ENCODE data around the gene SCN2B. TPM values are rescaled to one million over a fixed set of nuclear protein-coding genes. Genes with fewer than 3 reads are reported as not detected.

The SCN2B gene
- total RNA-seq, 4 donors from 2014 or later: 0.37 to 9.3 TPM; not detected in 2

DNA sequence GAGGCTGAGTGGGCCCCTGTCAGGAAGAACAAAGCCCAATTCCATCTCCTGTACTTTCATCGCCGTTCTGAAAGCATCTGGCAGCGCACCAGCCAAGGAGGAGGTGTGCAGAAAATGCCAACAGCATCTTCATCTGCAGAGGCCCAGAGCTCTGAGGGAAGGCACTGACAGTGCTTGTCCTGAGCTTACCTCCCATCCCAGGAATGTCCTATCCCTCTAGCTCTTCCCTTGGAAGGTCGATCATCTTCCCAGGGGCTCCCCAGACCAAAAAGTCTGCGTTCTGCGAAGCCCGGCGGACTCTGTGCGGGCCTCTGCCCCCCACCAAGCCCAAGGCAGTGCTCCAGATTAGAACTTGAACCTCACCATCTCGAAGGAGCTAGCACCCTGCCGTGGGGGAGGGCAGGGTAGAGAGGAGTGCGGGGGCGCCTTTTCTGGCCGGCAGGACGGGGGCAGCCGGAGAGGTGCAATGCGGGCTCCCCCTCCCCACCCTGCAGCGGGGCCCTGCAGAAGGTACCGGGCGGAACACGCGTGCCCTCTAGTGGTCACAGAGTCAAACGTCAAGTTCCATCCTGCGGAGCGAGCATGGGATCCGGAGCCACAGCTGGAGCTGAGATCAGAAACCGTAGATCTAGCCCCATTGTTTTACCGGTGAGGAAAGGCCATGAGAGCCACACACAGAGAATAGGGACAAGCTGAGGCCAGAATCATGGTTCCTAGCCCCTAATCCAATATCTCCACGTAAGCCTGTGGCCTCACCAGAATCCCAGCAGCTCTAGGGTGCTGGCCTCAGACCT, 5.0 kb downstream of the SCN2B start:
- peak; percentile 71 for DNase-seq
- TF ChIP-seq, protein P1, sequence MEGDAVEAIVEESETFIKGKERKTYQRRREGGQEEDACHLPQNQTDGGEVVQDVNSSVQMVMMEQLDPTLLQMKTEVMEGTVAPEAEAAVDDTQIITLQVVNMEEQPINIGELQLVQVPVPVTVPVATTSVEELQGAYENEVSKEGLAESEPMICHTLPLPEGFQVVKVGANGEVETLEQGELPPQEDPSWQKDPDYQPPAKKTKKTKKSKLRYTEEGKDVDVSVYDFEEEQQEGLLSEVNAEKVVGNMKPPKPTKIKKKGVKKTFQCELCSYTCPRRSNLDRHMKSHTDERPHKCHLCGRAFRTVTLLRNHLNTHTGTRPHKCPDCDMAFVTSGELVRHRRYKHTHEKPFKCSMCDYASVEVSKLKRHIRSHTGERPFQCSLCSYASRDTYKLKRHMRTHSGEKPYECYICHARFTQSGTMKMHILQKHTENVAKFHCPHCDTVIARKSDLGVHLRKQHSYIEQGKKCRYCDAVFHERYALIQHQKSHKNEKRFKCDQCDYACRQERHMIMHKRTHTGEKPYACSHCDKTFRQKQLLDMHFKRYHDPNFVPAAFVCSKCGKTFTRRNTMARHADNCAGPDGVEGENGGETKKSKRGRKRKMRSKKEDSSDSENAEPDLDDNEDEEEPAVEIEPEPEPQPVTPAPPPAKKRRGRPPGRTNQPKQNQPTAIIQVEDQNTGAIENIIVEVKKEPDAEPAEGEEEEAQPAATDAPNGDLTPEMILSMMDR (IDR thresholded peaks at IDR 0.05): peak; percentile 82 to 88 (median 85)
- no peak for TF ChIP-seq POLR2A (IDR thresholded peaks at IDR 0.05)
- Histone ChIP-seq H3K4me1 (peaks cover 0 to 3% of the 10 kb centered on the region in 2 donors), H3K4me3 (no peak overlapping the region), H3K36me3 (no peaks in the 10 kb centered on the region), H3K9me3 (no peaks in the 10 kb centered on the region), H3K27ac (no peak overlapping the region), H3K27me3 (no peaks in the 10 kb centered on the region)
- intact Hi-C loops (cut with DNase I; ENCODE audit: low total_unique reads): no loop called here

DNA sequence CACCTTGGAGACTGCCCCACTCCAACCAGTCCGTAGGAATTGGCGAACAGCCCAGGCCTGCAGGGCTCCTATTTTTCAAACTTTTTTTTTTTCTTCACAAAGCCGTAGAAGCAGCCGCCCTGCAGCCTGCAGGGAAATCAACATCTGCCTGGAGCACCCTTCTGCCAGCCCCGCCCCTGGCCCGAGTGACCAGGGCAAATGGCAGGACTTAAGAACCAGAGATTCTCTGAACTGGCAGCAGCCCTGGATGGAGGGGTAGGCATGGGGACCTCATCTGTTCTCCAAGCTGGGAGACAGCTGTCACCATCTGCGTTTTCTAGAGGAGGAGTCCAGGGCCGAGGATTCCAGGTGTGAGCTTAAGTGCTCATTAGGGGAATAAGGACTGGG, 5.6 kb downstream of the SCN2B start:
- Histone ChIP-seq H3K27ac (no peak overlapping the region), H3K36me3 (no peaks in the 10 kb centered on the region), H3K27me3 (no peaks in the 10 kb centered on the region), H3K4me3 (no peak overlapping the region), H3K4me1 (peaks cover 0 to 3% of the 10 kb centered on the region in 2 donors), H3K9me3 (no peaks in the 10 kb centered on the region)
- no peak for DNase-seq
- intact Hi-C loops (cut with DNase I; ENCODE audit: low total_unique reads): no loop called here
- TF ChIP-seq, protein P1 (IDR thresholded peaks at IDR 0.05): no peak
- no peak for TF ChIP-seq POLR2A (IDR thresholded peaks at IDR 0.05)

DNA sequence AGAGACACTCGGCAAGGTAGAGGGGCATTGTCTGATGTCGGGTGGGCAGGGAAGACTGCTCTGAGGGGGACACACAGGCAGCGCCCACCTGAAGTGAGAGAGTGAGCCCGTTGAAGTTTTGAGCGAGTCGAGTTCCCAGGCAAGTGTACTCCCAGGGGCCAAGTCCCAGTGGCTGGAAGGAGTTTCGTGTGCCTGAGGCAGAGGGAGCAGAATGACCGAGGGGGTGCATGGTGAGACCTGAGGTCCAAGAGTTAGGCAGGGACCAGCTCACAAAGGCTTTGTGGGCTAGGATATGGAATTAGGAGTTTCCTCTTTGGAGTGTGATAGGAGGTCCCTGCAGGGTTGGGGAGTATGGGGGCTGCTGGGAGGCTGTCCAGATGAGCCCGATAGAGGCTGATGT, 6.2 kb downstream of the SCN2B start:
- H3K4me1 ChIP-seq: peaks cover 0 to 3% of the 10 kb centered on the region in 2 donors
- H3K4me3 ChIP-seq: no peak overlapping the region
- no peaks in the 10 kb centered on the region for H3K27me3 ChIP-seq
- DNase-seq: no peak
- TF ChIP-seq, protein P1 (IDR thresholded peaks at IDR 0.05): no peak
- no peak for TF ChIP-seq POLR2A (IDR thresholded peaks at IDR 0.05)
- no peaks in the 10 kb centered on the region for H3K36me3 ChIP-seq
- intact Hi-C loops (cut with DNase I; ENCODE audit: low total_unique reads): no loop called here
- no peak overlapping the region for H3K27ac ChIP-seq
- H3K9me3 ChIP-seq: no peaks in the 10 kb centered on the region

DNA sequence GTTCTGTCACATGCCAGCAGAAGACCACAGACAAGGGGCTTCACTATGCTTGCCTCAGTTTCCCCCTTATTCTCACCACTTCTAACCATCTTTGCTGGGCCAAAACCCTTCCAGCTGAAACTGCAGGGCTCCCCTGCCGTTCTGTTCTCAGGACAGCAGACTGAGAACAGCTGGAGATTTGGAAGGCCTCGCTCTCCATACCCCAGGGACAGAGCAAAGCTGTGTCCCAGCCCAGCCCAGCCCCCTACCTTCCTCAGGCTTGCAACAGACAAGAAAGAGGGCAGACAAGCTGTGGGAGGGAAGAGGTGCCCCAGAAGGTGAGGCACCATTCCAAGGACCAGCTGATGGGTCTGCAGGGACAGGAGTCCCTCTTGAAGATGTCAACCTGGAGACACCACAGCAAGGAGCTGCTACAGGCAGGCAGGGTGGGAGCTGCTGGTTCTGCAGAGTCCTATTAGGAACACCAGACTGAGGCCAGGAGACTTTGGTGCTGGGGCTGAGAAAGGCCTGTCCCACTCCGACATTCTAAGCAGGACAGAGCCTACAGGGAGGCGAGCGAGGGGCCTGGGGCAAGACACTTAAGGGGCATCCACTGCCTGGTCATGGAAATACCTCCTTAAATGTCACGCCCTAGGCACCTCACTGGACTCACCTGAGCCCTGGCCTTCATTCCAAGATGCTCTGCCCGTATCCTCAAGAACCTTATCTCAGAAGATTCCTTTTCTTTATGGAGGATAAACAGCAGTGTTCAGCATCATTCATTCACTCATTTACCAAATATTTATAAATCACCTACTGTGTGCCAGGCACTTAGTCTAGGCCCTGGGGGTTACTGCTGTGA, 6.9 kb downstream of the SCN2B start:
- TF ChIP-seq, protein P1 (IDR thresholded peaks at IDR 0.05): no peak
- TF ChIP-seq POLR2A (IDR thresholded peaks at IDR 0.05): no peak
- H3K4me3 ChIP-seq: no peak overlapping the region
- intact Hi-C loops (cut with DNase I; ENCODE audit: low total_unique reads): no loop called here

DNA sequence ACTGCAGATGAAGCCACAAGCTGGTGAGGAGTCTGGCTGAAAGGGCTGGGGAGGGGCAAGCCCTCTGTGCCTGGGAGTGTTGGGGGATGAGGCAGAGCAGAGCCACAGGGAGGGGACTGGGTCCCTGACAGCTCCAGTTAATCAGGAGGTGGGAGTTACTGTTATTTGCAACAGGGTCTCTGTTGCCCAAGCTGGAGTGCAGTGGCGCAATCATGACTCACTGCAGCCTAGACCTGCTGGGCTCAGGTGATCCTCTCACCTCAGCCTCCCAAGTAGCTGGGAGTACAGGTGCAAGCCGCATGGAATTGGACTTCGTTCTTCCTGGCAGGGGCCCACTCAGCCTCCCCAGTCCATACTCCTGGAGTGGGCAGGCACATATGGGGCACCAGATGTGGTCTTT, 7.7 kb downstream of the SCN2B start:
- DNase-seq: no peak
- Histone ChIP-seq H3K27ac (no peak overlapping the region), H3K27me3 (no peaks in the 10 kb centered on the region), H3K4me3 (no peak overlapping the region), H3K36me3 (no peaks in the 10 kb centered on the region), H3K9me3 (no peaks in the 10 kb centered on the region), H3K4me1 (peaks cover 0 to 3% of the 10 kb centered on the region in 2 donors)
- intact Hi-C loops (cut with DNase I; ENCODE audit: low total_unique reads): no loop called here
- no peak for TF ChIP-seq POLR2A (IDR thresholded peaks at IDR 0.05)
- TF ChIP-seq, protein P1 (IDR thresholded peaks at IDR 0.05): no peak

More for the DNA sequence above, 6.9 kb downstream of the SCN2B start:
- DNase-seq: no peak
- Histone ChIP-seq H3K27me3 (no peaks in the 10 kb centered on the region), H3K9me3 (no peaks in the 10 kb centered on the region), H3K4me1 (peaks cover 0 to 3% of the 10 kb centered on the region in 2 donors), H3K36me3 (no peaks in the 10 kb centered on the region), H3K27ac (no peak overlapping the region)

Measured in uterus (tissue), 4 donors.